ENCODE data around the gene TMEM144. TPM values are rescaled to one million over a fixed set of nuclear protein-coding genes. Genes with fewer than 3 reads are reported as not detected.

TMEM144 gene
- total RNA-seq, 4 donors from 2014 or later = 3.7 to 9.3 (median 6.2) TPM

DNA sequence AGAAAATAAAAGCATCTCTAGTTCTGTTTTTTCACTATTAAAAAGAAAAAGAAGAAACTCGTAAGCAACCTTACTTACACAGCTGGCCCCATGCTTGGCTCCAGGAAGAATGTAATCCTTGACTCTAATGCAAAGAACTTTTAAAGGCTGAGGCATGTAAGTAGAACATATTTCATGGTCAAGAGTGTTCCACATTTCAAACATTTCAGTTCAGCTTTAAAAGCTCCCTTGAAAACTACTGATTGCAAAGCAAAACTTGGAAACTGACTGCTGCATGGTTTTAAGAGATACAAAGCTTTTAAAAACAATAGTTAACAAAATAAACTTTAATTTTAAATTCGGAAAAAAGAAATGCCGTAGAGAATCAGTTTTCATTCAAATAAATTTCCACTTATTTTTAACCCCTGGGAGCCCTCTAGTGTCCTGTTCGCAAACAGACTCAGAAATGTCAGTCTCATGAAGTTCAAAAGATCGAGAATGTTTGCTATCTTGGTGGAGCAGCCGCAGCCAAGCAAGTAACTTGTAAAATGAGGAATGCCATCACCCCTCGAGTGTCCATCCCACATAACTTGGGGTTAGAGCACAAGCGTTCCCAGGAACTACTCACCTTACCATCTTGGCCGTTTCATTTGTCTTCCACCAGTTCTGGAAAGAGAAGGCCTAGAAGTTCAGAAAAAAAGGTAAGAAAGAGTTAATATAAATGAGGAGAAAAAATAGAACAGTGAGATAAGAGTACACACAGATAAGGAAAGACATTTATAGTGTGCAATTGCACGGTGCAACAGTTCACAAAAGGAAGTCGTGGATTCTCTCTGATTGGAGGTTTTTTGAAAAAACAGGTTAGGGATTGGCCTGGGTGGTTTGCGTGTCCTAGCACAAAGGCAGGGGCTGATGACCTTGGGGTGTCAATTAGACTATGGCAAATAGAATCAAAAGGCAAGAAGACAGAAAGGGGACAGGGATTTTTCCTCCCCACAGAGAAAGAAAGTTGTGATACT, 37.7 kb upstream of the TMEM144 start, which contains the start of gene GASK1B:
Gene GASK1B (minus strand): TSS at position 765 of the 998 bp plus-strand sequence. CDS start 1,650 bp downstream, outside the sequence.
- Histone ChIP-seq H3K27me3 (no peaks in the 10 kb centered on the region), H3K9me3 (no peaks in the 10 kb centered on the region), H3K36me3 (no peaks in the 10 kb centered on the region), H3K27ac (peak within 1 kb of the TSS; percentile 78), H3K4me3 (peak within 1 kb of the TSS; percentile 51), H3K4me1 (peaks cover 40% of the 10 kb centered on the region)
- TF ChIP-seq POLR2AphosphoS5 (IDR thresholded peaks at IDR 0.05) = no peak
- TF ChIP-seq, protein P1, sequence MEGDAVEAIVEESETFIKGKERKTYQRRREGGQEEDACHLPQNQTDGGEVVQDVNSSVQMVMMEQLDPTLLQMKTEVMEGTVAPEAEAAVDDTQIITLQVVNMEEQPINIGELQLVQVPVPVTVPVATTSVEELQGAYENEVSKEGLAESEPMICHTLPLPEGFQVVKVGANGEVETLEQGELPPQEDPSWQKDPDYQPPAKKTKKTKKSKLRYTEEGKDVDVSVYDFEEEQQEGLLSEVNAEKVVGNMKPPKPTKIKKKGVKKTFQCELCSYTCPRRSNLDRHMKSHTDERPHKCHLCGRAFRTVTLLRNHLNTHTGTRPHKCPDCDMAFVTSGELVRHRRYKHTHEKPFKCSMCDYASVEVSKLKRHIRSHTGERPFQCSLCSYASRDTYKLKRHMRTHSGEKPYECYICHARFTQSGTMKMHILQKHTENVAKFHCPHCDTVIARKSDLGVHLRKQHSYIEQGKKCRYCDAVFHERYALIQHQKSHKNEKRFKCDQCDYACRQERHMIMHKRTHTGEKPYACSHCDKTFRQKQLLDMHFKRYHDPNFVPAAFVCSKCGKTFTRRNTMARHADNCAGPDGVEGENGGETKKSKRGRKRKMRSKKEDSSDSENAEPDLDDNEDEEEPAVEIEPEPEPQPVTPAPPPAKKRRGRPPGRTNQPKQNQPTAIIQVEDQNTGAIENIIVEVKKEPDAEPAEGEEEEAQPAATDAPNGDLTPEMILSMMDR (IDR thresholded peaks at IDR 0.05) = peak; percentile 33 to 39
- DNase-seq (ENCODE audit: low spot score in 2 of 2) = no peak
- WGBS = 11% methylated on average over 12 of the region's 12 CpGs

DNA sequence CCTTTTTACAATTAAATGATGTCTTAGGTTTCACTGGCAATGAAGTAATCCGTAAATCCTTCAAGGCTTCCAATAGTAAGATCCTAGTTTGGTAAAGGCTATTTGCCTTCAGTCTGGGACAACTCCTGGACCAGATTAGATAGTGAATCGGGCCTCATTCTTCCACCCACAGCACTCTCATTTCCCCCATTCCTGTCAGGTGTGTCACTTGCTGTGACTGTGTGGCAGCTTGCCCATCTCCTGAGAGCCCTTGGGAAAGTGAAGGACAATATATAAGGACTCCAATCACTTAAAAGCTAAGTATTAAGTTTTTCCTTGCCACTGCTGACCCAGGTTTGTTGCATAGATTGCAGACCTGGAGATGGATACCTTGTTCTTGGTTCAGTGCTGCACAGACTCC, 34.2 kb upstream of the TMEM144 start:
- H3K27me3 ChIP-seq = no peaks in the 10 kb centered on the region
- no peak for DNase-seq (ENCODE audit: low spot score in 2 of 2)

DNA sequence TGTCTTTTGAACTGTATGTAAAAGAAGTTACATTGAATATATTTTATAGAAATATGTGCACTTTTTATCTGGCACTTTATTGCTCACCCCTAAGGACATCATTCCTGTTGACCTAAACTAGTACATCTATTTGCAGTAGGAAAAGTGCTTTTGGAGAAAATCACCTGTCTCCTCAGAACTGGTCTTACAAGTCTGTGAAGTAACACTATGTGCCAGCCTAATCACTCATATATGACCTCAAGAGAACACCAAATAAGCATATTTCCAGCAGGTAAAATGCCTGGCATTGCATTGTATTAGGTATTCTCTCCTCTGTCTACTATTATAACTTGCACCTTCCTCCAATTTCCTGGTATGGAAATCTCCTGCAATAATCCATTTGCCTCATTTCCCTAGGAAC, 33.5 kb upstream of the TMEM144 start:
- Histone ChIP-seq H3K36me3 (no peaks in the 10 kb centered on the region), H3K27me3 (no peaks in the 10 kb centered on the region), H3K4me3 (no peak overlapping the region), H3K9me3 (no peaks in the 10 kb centered on the region), H3K27ac (no peak overlapping the region), H3K4me1 (peaks cover 19% of the 10 kb centered on the region)
- no peak for DNase-seq (ENCODE audit: low spot score in 2 of 2)
- TF ChIP-seq EP300 (IDR thresholded peaks at IDR 0.05) (no peak), POLR2AphosphoS5 (IDR thresholded peaks at IDR 0.05) (no peak), POLR2A (IDR thresholded peaks at IDR 0.05) (no peak)
- TF ChIP-seq, protein P1 (IDR thresholded peaks at IDR 0.05) = no peak

More for the DNA sequence above, 34.2 kb upstream of the TMEM144 start:
- TF ChIP-seq POLR2AphosphoS5 (IDR thresholded peaks at IDR 0.05) (no peak), POLR2A (IDR thresholded peaks at IDR 0.05) (no peak), EP300 (IDR thresholded peaks at IDR 0.05) (no peak)
- TF ChIP-seq, protein P1 (IDR thresholded peaks at IDR 0.05) = no peak
- Histone ChIP-seq H3K4me3 (no peak overlapping the region), H3K36me3 (no peaks in the 10 kb centered on the region), H3K27ac (no peak overlapping the region), H3K9me3 (no peaks in the 10 kb centered on the region), H3K4me1 (peaks cover 23% of the 10 kb centered on the region)
- WGBS = 59% methylated on average over 2 of the region's 2 CpGs

DNA sequence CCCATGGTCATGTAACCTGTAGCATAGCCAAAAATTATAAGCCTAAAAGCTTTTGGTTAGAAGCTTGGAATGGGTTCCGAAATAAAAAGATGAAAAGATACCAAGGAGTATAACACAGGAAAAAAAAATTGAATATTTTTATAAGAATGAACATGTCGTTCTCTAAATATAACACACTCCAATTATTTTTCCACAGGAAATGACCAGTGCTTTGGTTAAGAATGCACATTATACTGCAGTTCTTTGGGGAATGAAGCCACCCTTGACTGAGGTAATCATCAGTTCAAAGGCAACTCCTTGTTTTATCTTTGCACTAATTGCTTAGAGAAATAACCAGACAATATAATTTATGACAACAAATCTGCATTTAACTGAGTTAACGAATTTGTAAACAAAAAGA, 30.8 kb upstream of the TMEM144 start:
- WGBS = 77% methylated on average over 3 of the region's 3 CpGs
- peaks cover 7% of the 10 kb centered on the region for H3K4me1 ChIP-seq
- H3K36me3 ChIP-seq = no peaks in the 10 kb centered on the region
- H3K27me3 ChIP-seq = no peaks in the 10 kb centered on the region
- H3K9me3 ChIP-seq = no peaks in the 10 kb centered on the region
- no peak overlapping the region for H3K27ac ChIP-seq
- no peak for DNase-seq (ENCODE audit: low spot score in 2 of 2)
- TF ChIP-seq EP300 (IDR thresholded peaks at IDR 0.05) (no peak), POLR2A (IDR thresholded peaks at IDR 0.05) (no peak), POLR2AphosphoS5 (IDR thresholded peaks at IDR 0.05) (no peak)
- TF ChIP-seq, protein P1 (IDR thresholded peaks at IDR 0.05) = no peak
- no peak overlapping the region for H3K4me3 ChIP-seq

DNA sequence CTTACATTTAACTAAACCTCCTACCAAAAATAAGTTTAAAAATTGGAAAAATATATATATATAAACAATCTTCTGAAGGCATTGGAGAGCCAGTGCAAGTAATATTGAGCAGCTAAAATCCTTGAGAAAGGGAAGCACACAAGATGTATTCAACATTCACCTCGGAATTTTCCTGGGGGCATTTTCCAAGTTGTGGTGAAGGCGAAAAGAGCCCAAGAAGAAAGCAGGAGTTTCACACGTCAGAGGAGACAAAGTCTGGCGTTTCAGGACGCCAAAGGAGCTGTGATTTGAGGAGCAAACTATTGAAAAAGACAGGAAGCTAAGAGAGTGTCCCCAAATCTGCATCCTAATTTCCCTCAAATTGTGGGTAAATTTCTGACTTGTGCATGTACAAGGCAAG, 28.4 kb upstream of the TMEM144 start:
- 65% methylated on average over 5 of the region's 5 CpGs for WGBS
- no peaks in the 10 kb centered on the region for H3K9me3 ChIP-seq
- DNase-seq (ENCODE audit: low spot score in 2 of 2) = no peak
- no peak overlapping the region for H3K4me3 ChIP-seq
- H3K27me3 ChIP-seq = no peaks in the 10 kb centered on the region
- no peaks in the 10 kb centered on the region for H3K36me3 ChIP-seq
- TF ChIP-seq EP300 (IDR thresholded peaks at IDR 0.05) (no peak), POLR2A (IDR thresholded peaks at IDR 0.05) (no peak), POLR2AphosphoS5 (IDR thresholded peaks at IDR 0.05) (no peak)
- TF ChIP-seq, protein P1 (IDR thresholded peaks at IDR 0.05) = no peak
- no peak overlapping the region for H3K27ac ChIP-seq
- H3K4me1 ChIP-seq = peaks cover 2% of the 10 kb centered on the region
